Activated naive CD4-positive, alpha-beta T cell treated with anti-CD3 and anti-CD28 coated beads, Interleukin-2, amount 10 ng/mL, durations not matched to agents 7 days and 5 days (primary cell): ENCODE measurements around the gene GPR119.
"Not testable (repeated sequence)": the region's sequence is repeated elsewhere in the genome, so short reads cannot be mapped to it uniquely, and the experiment has no call there.

ENCODE experiments used
- CTCF ChIA-PET: fragments of 350-600 bp; sonication (Branson Sonifier 250); formaldehyde crosslinking; loops from one replicate; lab custom pipeline; 2021; ENCODE audit warnings: antibody characterized with exemption; lab: Charles Lee
- DNase-seq: peaks from one replicate; pipeline ENCODE4 v3.0.0-alpha.2; 2020
- H3K27ac Mint-ChIP-seq: one replicate; pipeline ENCODE4 v1.8.0; 2021; ENCODE audit warnings: mild to moderate bottlenecking, moderate library complexity, mixed read lengths
- H3K27me3 Mint-ChIP-seq: one replicate; pipeline ENCODE4 v1.8.0; 2021; ENCODE audit warnings: mild to moderate bottlenecking, mixed read lengths
- H3K36me3 Mint-ChIP-seq: one replicate; pipeline ENCODE4 v1.8.0; 2021; ENCODE audit warnings: mixed read lengths
- H3K4me1 Mint-ChIP-seq: one replicate; pipeline ENCODE4 v1.8.0; 2021; ENCODE audit warnings: mixed read lengths
- H3K4me3 Mint-ChIP-seq: one replicate; pipeline ENCODE4 v1.8.0; 2021; ENCODE audit warnings: mild to moderate bottlenecking, moderate library complexity, mixed read lengths
- H3K9me3 Mint-ChIP-seq: one replicate; pipeline ENCODE4 v1.8.0; 2021; ENCODE audit warnings: mixed read lengths

GPR119 gene

DNA sequence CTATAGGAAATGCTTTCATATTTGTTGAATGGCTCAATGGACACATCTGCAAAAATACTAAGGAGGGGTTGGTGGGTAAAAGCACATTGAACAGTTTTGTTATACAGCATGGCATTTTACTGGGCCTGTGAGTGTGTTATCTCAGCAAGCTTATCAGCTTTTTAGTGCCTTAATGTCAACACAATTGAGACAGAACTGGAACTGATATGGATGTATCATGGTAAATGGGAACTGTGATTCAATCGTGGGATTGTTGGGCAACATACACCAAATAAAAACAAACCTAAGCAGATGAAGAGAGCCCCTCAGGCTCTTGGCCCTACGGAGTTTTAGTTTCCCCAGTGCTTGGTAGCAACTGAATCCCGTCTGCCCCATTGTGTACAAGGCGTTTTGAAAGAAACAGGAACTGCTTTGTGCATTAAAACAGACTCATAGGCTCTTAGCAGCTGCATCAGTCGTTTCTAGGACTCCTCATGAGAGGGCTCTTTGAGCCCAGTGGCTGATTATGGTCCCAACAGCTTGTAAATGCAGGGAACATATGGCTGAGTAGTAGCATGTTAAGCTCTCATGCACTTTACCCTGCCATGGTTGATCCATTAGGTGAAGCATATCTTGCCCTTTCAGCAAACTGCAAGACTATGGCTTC is 7.3 kb downstream of the GPR119 start:
- Mint-ChIP-seq H3K4me3 (no peak overlapping the region), H3K9me3 (no peaks in the 10 kb centered on the region)
- CTCF ChIA-PET: no interaction called here

DNA sequence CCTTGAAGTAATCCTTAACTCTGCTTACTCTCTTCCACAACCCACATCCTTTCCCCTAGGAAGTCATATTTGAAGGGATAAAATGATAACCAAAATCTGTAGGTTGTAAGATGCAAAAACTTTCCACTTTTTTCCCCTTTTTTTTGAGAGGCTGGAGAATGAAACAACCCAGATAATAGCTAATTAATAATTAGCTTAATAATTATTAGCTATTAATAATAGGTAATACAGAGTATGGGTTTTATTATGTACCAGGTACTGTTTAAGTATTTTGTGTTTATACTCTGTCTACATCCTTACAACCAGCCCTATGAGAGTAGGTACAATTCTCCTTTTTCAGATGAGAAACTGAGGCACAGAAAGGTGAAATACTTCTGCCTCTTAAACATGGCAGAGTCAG is 9.4 kb downstream of the GPR119 start:
- H3K4me1 Mint-ChIP-seq: no peaks in the 10 kb centered on the region
- CTCF ChIA-PET: no interaction called here
- H3K27me3 Mint-ChIP-seq: no peaks in the 10 kb centered on the region
- DNase-seq: no peak
- H3K4me3 Mint-ChIP-seq: no peak overlapping the region
- H3K27ac Mint-ChIP-seq: no peak overlapping the region
- no peaks in the 10 kb centered on the region for H3K9me3 Mint-ChIP-seq
- H3K36me3 Mint-ChIP-seq: peaks cover 4% of the 10 kb centered on the region

More for the DNA sequence above, 7.3 kb downstream of the GPR119 start:
- Mint-ChIP-seq H3K27ac (no peak overlapping the region), H3K36me3 (no peaks in the 10 kb centered on the region), H3K27me3 (peaks cover 3% of the 10 kb centered on the region), H3K4me1 (no peaks in the 10 kb centered on the region)
- DNase-seq: no peak

DNA sequence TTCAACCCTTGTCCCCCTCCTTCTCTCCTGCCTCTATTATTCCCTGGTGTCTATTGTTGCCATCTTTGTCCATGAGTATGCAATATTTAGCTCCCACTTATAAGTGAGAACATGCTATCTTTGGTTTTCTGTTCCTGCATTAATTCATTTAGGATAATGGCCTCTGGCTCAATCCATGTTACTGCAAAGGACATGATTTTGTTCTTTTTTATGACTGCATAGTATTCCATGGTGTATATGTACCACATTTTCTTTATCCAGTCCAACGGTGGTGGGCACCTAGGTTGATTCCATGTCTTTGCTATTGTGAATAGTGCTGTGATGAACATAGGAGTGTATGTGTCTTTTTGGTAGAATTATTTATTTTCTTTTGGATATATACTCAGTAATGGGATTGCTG is 33.4 kb downstream of the GPR119 start:
- CTCF ChIA-PET, H3K4me3 Mint-ChIP-seq, DNase-seq, H3K9me3 Mint-ChIP-seq, H3K27me3 Mint-ChIP-seq, H3K4me1 Mint-ChIP-seq, H3K27ac Mint-ChIP-seq: not testable (repeated sequence)
- H3K36me3 Mint-ChIP-seq: peaks cover 12% of the 10 kb centered on the region

DNA sequence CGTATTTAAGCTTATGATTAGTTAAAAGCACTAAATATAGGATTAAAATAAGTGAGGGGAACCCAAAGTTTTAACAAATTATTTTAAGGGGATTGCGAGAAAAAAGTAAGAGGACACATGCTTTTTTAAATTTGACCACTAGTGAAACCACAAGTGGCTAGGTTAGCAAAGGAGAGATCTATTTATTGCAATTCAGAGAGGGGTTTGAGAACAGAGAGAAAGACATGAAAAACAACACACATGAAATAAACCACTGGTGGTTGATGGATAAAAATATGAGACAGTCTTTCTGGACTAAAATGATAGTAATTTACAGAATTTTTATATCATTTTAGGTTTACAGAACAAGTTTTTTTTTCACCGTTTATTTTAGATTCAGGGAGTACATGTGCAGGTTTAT is 33.9 kb downstream of the GPR119 start:
- DNase-seq: no peak
- Mint-ChIP-seq H3K36me3 (peaks cover 12% of the 10 kb centered on the region), H3K27me3 (no peaks in the 10 kb centered on the region), H3K4me3 (no peak overlapping the region), H3K4me1 (no peaks in the 10 kb centered on the region), H3K27ac (no peak overlapping the region), H3K9me3 (no peaks in the 10 kb centered on the region)
- CTCF ChIA-PET: no interaction called here

DNA sequence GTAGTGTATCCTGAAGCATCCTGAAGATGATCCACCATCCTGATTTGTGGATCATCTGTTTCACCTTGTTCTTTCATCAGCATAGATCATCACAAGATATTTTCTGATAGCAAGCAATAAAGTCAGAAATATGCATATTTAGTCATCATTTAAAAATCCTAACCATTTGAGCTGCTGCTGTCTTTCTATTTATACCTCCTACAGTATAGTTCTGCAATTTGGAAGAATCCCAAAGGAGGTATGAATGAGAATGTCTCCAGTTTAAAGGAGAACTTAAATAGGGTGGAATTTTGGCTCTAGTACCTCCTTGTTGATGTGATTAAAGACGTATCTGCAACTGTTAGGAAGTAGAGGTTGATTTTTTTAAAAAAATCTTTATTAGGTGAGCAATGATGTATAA is 38.2 kb downstream of the GPR119 start:
- Mint-ChIP-seq H3K4me1 (no peaks in the 10 kb centered on the region), H3K4me3 (no peak overlapping the region), H3K27me3 (no peaks in the 10 kb centered on the region), H3K27ac (no peak overlapping the region), H3K36me3 (peaks cover 15% of the 10 kb centered on the region), H3K9me3 (no peaks in the 10 kb centered on the region)
- CTCF ChIA-PET: no interaction called here
- no peak for DNase-seq

DNA sequence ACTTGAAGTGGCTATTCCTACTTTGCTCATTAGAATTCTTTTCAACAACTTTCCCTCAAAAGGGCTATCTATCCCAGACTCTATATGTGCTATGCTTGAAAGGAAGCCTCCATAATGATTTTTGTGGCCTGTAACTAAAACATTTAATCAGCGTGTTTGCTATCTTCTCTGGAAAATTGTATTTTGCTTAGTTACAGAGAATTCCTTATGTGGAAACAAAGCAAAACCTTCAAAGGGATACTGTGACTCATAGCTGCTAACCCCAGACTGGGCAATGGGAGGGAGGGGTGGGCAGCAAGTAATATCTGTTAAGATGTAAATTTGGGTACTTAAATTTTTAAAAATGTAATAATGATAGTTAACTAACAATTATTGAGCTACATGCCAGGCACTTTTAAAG is 42.1 kb downstream of the GPR119 start:
- Mint-ChIP-seq H3K9me3 (no peaks in the 10 kb centered on the region), H3K27ac (no peak overlapping the region), H3K36me3 (peaks cover 7% of the 10 kb centered on the region), H3K27me3 (no peaks in the 10 kb centered on the region), H3K4me3 (no peak overlapping the region), H3K4me1 (peaks cover 21% of the 10 kb centered on the region)
- CTCF ChIA-PET: no interaction called here
- DNase-seq: no peak

DNA sequence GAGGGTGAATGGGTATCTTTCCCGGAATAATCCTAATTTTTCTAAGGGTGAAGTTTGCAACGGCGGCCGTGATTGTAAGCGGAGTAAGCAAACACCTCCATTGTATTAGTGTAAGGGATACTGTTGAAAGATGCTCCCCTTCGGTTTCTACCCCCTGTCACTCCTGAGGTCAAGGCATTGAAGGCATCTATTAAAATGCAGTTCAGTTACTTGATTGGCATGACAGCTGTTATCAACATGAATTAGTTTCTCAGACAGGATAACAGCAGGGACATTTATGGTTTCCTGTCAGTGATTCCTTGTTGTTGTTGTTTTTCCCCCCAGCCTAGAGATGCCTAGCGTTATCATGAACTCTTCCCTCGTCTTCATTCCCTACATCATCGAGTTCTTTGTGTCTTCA is 45.2 kb downstream of the GPR119 start:
- Mint-ChIP-seq H3K4me1 (peaks cover 21% of the 10 kb centered on the region), H3K27ac (no peak overlapping the region), H3K4me3 (peak overlapping the region; percentile 89), H3K9me3 (no peaks in the 10 kb centered on the region), H3K36me3 (peaks cover 3% of the 10 kb centered on the region), H3K27me3 (no peaks in the 10 kb centered on the region)
- CTCF ChIA-PET: no interaction called here
- no peak for DNase-seq

DNA sequence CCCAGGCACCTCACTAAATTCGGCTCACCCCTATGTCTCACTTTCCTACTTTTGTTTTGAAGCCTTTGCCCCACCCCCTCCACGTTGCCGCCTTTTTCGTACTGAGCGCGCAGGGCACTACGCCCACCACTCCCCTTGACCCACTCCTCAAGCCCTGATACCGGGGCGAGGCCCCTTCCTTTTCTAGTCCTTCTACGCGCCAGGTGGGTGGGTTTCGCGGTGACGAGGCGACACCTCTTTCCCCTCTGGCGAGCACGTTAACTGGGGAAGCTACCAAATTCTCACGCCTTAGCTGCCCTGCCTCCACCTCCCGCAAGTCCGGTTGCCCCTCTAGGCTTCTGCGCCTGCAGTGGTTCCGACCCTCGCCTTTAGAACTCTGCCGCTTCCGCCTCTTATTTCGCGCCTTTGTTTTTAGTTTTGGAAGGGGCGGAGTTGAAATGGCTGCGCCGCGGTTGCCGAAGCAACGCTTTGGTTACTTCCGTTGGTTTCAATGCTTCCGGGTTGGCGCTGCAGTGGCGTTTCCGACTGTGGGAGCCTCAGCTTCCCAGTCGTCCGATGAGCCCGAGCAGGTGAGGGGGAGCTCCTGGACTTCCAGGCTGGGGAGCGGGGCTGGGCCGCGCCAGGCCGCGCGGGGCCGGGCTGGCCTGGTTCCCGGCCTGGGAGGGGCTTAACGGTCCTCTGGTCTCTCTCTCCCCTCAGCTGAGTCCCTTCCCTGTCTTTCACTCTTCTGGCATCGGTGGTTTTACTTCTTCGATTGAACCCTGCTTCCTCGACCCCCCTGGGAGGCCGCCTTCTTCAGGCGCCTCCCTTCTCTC is 45.9 kb downstream of the GPR119 start, which contains the start of gene SLC25A14:
Gene SLC25A14 (plus strand): TSS at position 512 of the 815 bp plus-strand sequence. CDS start 360 bp downstream, outside the sequence.
- Mint-ChIP-seq H3K27ac (peak within 1 kb of the TSS; percentile 92), H3K9me3 (no peaks in the 10 kb centered on the region), H3K4me3 (peak within 1 kb of the TSS; percentile 89), H3K27me3 (no peaks in the 10 kb centered on the region), H3K4me1 (peaks cover 21% of the 10 kb centered on the region), H3K36me3 (no peaks in the 10 kb centered on the region)
- DNase-seq: peak; percentile 83
- CTCF ChIA-PET: interaction anchor here (1.2 kb wide), 1 partner anchor 9 kb away, joined by 3 read pairs; no protein-coding TSS in a partner anchor

DNA sequence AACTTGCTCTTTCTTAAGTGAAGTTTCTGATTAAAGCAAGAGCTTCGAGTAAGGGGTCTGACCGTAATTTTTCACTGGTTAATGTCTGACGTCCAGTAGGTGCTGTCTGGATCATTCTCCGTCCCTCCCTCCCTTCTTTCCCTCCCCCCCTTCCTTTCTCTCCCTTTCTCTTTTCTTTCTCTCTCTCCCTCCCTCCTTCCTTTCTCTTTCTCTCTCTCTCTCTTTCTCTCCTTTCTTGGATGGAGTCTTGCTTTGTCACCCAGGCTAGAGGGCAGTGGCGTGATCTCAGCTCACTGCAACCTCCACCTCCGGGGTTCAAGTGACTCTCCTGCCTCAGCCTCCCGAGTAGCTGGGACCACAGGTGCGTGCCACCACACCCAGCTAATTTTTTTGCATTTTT is 46.6 kb downstream of the GPR119 start:
- H3K27ac Mint-ChIP-seq, H3K9me3 Mint-ChIP-seq, H3K36me3 Mint-ChIP-seq, DNase-seq, H3K27me3 Mint-ChIP-seq: not testable (repeated sequence)
- CTCF ChIA-PET: interaction anchor here (1.2 kb wide), 1 partner anchor 9 kb away, joined by 3 read pairs; no protein-coding TSS in a partner anchor
- Mint-ChIP-seq H3K4me1 (peaks cover 21% of the 10 kb centered on the region), H3K4me3 (peak overlapping the region; percentile 89)

DNA sequence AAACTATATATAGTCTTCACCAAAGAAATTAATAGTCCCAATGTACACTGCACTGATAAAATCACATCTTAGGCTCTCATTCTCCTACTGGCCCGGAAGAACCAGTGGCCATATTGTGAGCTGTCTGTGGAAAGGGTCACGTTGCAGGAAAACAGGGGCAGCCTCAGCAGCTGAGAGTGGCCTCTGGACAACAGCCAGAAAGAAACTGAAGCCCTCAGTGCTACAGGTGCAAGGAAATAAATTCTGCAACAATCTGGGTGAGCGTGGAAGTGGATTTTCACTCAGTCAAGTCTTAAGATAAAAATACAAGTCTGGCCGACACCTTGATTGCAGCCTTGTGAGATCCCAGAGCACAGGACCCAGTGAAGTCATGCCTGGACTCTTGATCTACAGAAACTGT is 48.9 kb downstream of the GPR119 start:
- H3K27me3 Mint-ChIP-seq: no peaks in the 10 kb centered on the region
- DNase-seq: no peak
- H3K4me3 Mint-ChIP-seq: no peak overlapping the region
- CTCF ChIA-PET: no interaction called here
- H3K4me1 Mint-ChIP-seq: peaks cover 17% of the 10 kb centered on the region
- H3K36me3 Mint-ChIP-seq: no peaks in the 10 kb centered on the region
- H3K9me3 Mint-ChIP-seq: no peaks in the 10 kb centered on the region
- no peak overlapping the region for H3K27ac Mint-ChIP-seq
